Right lobe of liver (tissue), 4 donors: ENCODE measurements around the gene PRR13.

Experiments used
- POLR2A ChIP-seq: fragments of 450-650 bp; IDR thresholded peaks from one replicate; pipeline ENCODE4 v1.6.1; 2017; ENCODE audit warnings: antibody characterized with exemption, mild to moderate bottlenecking
- TF ChIP-seq, protein P1 (sequence below), 4 donors: fragments of 200-600 bp in 3 of 4; fragments of 450-650 bp in 1 of 4; IDR thresholded peaks; one replicate each; pipeline versions ENCODE4 v1.5.1 to v1.8.0; 2016 to 2022; ENCODE audit warnings: antibody characterized with exemption in 4 of 4, mild to moderate bottlenecking in 2 of 4
- donor health status: DM: no; HTN: no; CAD: no.
- donor health status: DM: no; HTN: no; CAD: no.
- donor health status: DM: no; HTN: yes; CAD: no.

DNA sequence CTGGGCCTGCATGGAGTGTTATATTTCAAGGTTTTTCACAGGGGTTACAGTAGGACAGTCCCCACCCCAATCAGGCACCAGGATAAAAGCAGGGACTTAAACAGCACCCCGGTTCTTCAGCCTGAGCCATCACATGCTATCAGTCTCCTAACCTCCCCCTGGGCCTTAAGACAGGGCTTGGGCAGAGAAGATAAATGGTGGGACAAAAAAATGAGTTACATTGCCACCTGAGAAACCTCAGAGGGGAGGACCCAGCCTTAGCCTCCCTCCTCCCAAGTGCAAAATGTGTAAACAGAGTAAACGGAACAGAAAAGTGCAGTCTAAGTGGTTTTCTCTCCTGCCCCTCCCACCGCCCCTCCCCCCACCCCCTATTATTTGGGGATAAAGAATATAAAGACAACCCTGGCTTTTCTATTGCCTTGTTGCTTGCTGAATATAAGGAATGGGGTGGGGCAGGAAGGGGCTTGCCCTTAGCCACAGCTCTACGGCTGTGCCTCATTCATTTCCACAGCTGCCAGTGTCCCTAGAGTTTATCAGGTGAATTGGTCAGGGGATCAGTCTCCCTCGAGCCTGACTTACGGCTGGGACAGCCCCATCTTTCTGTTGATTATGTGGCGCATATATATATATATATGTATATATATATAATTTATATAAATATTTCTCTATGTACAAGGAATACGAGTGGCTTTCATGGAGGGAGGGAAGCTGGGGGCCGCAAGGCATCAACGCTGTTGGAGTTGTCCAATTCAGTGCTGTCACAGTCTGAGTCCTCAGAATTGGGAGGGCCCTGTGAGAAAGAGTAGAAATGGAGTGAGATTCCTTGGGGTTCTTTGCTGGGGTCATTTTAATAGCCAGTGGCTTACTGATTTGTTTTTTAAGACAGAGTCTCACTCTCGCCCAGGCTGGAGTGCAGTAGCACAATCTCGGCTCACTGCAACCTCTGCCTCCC, 39.2 kb downstream of the PRR13 start:
- TF ChIP-seq, protein P1, sequence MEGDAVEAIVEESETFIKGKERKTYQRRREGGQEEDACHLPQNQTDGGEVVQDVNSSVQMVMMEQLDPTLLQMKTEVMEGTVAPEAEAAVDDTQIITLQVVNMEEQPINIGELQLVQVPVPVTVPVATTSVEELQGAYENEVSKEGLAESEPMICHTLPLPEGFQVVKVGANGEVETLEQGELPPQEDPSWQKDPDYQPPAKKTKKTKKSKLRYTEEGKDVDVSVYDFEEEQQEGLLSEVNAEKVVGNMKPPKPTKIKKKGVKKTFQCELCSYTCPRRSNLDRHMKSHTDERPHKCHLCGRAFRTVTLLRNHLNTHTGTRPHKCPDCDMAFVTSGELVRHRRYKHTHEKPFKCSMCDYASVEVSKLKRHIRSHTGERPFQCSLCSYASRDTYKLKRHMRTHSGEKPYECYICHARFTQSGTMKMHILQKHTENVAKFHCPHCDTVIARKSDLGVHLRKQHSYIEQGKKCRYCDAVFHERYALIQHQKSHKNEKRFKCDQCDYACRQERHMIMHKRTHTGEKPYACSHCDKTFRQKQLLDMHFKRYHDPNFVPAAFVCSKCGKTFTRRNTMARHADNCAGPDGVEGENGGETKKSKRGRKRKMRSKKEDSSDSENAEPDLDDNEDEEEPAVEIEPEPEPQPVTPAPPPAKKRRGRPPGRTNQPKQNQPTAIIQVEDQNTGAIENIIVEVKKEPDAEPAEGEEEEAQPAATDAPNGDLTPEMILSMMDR (IDR thresholded peaks at IDR 0.05), result no peak
- TF ChIP-seq POLR2A, result no peak
